A673 (cell line): ENCODE data around the gene ABCF1. TPM values are rescaled to one million over a fixed set of nuclear protein-coding genes. Genes with fewer than 3 reads are reported as not detected.

Experiments
- BruUV-seq: library from RNA; stranded (reverse); fragments of 400-500 nt; replicated peaks from 2 replicates; lab custom pipeline; 2021; lab: Mats Ljungman, UMichigan
- CTCF ChIA-PET: fragments of 300-600 bp; sonication (Branson Sonifier 250); formaldehyde crosslinking; loops from one replicate; lab custom pipeline; 2022; ENCODE audit warnings: antibody characterized with exemption; lab: Charles Lee
- POLR2A ChIA-PET: fragments of 300-600 bp; sonication (Branson Sonifier 250); formaldehyde crosslinking; loops from one replicate; lab custom pipeline; 2022; ENCODE audit warnings: antibody characterized with exemption; ENCODE audit not compliant: low non-redundant PET; lab: Charles Lee
- DNase-seq: peaks from one replicate; pipeline ENCODE4 v3.0.0-alpha.2; 2015; ENCODE audit warnings: low spot score
- H3K27ac ChIP-seq: fragments of 200-600 bp; sonication (generic); 2 replicates; pipeline ENCODE4 v1.5.1; 2016; ENCODE audit warnings: mixed run types, low read depth, mild to moderate bottlenecking, mixed read lengths, antibody characterized with exemption, low read length; ENCODE audit not compliant: poor library complexity, severe bottlenecking
- H3K27me3 ChIP-seq: fragments of 200-600 bp; sonication (generic); replicated peaks from 2 replicates; pipeline ENCODE4 v1.6.1; 2017; ENCODE audit warnings: mixed run types, low read depth, mild to moderate bottlenecking, mixed read lengths, antibody characterized with exemption, low read length; ENCODE audit not compliant: insufficient read depth, poor library complexity
- H3K36me3 ChIP-seq: fragments of 200-600 bp; sonication (generic); 2 replicates; pipeline ENCODE4 v1.6.1; 2016; ENCODE audit warnings: mixed run types, mild to moderate bottlenecking, mixed read lengths, antibody characterized with exemption, low read length; ENCODE audit not compliant: insufficient read depth, poor library complexity, severe bottlenecking
- H3K4me1 ChIP-seq: fragments of 200-600 bp; sonication (generic); 2 replicates; pipeline ENCODE4 v1.6.1; 2017; ENCODE audit warnings: mixed run types, mild to moderate bottlenecking, mixed read lengths, antibody characterized with exemption, low read length; ENCODE audit not compliant: insufficient read depth, poor library complexity, severe bottlenecking
- H3K4me3 ChIP-seq: fragments of 200-600 bp; sonication (generic); 2 replicates; pipeline ENCODE4 v1.5.1; 2016; ENCODE audit warnings: low read depth, mixed run types, mild to moderate bottlenecking, mixed read lengths, low read length; ENCODE audit not compliant: poor library complexity, severe bottlenecking
- H3K9me3 ChIP-seq: fragments of 200-600 bp; sonication (generic); 2 replicates; pipeline ENCODE4 v1.6.1; 2016; ENCODE audit warnings: mixed run types, low read depth, mild to moderate bottlenecking, mixed read lengths, antibody characterized with exemption, low read length; ENCODE audit not compliant: poor library complexity, severe bottlenecking
- EZH2 ChIP-seq: fragments of 200-600 bp; sonication (generic); IDR thresholded peaks from 2 replicates; pipeline ENCODE4 v1.6.1; 2017; ENCODE audit warnings: borderline replicate concordance, low read depth, mild to moderate bottlenecking, mixed read lengths, antibody characterized with exemption, low read length; ENCODE audit not compliant: poor library complexity, severe bottlenecking
- intact Hi-C: fragments of 100-400 bp; cut with micrococcal nuclease; formaldehyde crosslinking; loops from one replicate; pipeline ENCODE4 v1.10.0; 2022; ENCODE audit not compliant: unreplicated experiment
- total RNA-seq: library from RNA; stranded (reverse); gene quantifications from 2 replicates; pipeline ENCODE4 v1.2.3, GENCODE V29; 2021
- TF ChIP-seq, protein P1 (sequence below): fragments of 300-800, 200-600 bp; sonication (generic); conservative IDR thresholded peaks from 2 replicates; pipeline ENCODE4 v1.5.1; 2017; ENCODE audit warnings: low read depth, mild to moderate bottlenecking, antibody characterized with exemption, low read length, moderate library complexity, mixed read lengths

The ABCF1 gene
- total RNA-seq, 1 experiment from 2014 or later, result 119 TPM

DNA sequence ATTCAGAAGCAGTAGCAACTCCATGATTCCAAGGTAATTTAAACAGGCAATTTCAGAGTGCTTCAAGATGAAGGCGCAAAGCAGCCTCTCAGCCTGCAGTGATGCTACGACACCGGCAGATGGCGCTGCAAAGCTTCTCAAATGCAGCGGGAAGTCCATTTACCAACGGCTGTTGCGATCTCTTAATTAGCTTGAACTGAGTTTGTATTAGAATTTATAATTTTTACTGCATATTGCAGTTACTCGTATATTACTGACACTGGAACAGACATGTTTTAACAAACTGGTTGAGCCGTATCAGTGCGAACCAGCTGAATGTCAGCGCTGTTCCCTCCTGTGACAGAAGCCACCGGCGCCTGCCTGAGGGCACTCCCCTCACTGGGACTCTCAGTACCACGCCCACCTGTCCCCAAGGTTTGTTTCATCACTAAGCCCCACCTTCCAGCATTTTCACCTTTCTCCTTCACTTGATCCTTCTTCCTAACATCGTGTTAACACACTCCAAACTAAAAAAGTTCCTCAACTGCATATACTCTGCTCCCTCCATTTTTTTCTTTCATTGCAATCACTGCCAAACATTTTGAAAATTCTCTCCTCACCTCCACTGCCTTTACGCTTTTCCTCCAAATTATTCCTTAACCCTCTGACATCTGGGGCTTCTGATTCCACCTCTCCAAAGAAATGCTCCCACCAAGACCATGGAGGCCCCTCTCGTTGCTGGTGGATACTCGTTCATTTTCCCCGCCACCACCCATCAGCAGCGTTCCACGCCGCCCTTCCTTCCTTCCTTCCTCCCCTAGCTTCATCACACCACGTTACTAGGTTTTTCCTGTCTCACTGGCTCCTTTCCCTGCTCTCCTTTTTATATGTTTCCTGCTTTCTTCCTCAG, 29.5 kb upstream of the ABCF1 start:
- BruUV-seq, result TSS peak; percentile 9
- intact Hi-C loops, result loop anchor here (1.0 to 5.0 kb wide), 2 partner anchors 56 to 546 kb away; no protein-coding TSS in a partner anchor
- Histone ChIP-seq H3K4me1 (peaks cover 4% of the 10 kb centered on the region), H3K36me3 (no peaks in the 10 kb centered on the region), H3K27me3 (no peaks in the 10 kb centered on the region), H3K9me3 (no peaks in the 10 kb centered on the region), H3K27ac (no peak overlapping the region), H3K4me3 (peak overlapping the region; percentile 32)
- peak; percentile 85 for DNase-seq
- ChIA-PET POLR2A (no interaction called here), CTCF (interaction anchor here (0.5 to 1.8 kb wide), 11 partner anchors 12 to 546 kb away, joined by 3 to 12 read pairs (median 3); no protein-coding TSS in a partner anchor)
- TF ChIP-seq, protein P1, sequence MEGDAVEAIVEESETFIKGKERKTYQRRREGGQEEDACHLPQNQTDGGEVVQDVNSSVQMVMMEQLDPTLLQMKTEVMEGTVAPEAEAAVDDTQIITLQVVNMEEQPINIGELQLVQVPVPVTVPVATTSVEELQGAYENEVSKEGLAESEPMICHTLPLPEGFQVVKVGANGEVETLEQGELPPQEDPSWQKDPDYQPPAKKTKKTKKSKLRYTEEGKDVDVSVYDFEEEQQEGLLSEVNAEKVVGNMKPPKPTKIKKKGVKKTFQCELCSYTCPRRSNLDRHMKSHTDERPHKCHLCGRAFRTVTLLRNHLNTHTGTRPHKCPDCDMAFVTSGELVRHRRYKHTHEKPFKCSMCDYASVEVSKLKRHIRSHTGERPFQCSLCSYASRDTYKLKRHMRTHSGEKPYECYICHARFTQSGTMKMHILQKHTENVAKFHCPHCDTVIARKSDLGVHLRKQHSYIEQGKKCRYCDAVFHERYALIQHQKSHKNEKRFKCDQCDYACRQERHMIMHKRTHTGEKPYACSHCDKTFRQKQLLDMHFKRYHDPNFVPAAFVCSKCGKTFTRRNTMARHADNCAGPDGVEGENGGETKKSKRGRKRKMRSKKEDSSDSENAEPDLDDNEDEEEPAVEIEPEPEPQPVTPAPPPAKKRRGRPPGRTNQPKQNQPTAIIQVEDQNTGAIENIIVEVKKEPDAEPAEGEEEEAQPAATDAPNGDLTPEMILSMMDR, result peak; percentile 99
- no peak for TF ChIP-seq EZH2

DNA sequence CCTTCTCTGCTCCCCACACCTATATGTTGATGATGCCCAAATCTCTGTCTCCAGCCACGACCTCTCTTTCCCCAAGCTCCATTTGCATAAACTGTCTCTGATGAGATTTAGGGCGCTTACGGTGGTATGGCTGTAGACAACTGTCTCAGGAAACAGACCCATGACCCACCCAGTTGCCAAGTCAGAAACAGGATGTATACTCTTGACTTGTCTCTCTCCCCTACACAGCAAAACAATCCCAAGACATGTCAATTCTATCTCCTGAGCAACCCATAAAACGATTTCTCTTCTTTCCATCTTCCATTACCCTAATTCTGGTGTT, 28.9 kb upstream of the ABCF1 start:
- no peak for DNase-seq
- intact Hi-C loops, result loop anchor here (5.0 kb wide), 1 partner anchor 55 kb away; no protein-coding TSS in a partner anchor
- CTCF ChIA-PET, result interaction anchor here (1.1 to 1.8 kb wide), 2 partner anchors 12 to 240 kb away, joined by 4 to 5 read pairs; no protein-coding TSS in a partner anchor
- no peaks in the 10 kb centered on the region for H3K9me3 ChIP-seq
- no peak overlapping the region for H3K27ac ChIP-seq
- H3K4me1 ChIP-seq, result peaks cover 4% of the 10 kb centered on the region
- POLR2A ChIA-PET, result interaction anchor here (0.6 kb wide), 1 partner anchor 55 kb away, joined by 3 read pairs; no protein-coding TSS in a partner anchor
- TF ChIP-seq, protein P1, result no peak
- TF ChIP-seq EZH2, result no peak
- no peaks in the 10 kb centered on the region for H3K27me3 ChIP-seq
- no peaks in the 10 kb centered on the region for H3K36me3 ChIP-seq
- BruUV-seq, result no TSS peak
- no peak overlapping the region for H3K4me3 ChIP-seq

DNA sequence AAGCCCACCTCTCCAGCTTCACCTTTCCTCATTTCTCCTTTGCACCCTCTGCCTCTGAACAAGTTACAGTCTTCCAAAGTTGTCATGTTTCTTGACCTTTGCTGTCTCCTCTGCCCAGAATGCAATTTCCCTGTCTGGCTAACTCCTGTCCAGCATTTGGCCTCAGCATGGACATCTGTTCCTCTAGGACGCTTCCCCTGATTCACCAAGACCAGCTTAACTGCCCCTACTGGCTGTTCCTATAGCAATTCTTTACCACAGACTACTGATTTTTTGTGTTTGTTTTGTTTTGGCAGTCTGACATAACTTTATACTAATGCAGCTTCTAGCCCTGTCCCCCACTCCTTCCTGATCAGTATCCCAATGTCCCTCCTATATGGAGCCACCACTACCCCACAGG, 28.3 kb upstream of the ABCF1 start:
- DNase-seq, result no peak
- H3K4me1 ChIP-seq, result peaks cover 4% of the 10 kb centered on the region
- TF ChIP-seq, protein P1, result no peak
- no peak for TF ChIP-seq EZH2
- no TSS peak for BruUV-seq
- no peak overlapping the region for H3K4me3 ChIP-seq
- H3K36me3 ChIP-seq, result no peaks in the 10 kb centered on the region
- POLR2A ChIA-PET, result interaction anchor here (0.6 kb wide), 1 partner anchor 55 kb away, joined by 3 read pairs; no protein-coding TSS in a partner anchor
- no peaks in the 10 kb centered on the region for H3K9me3 ChIP-seq
- H3K27me3 ChIP-seq, result no peaks in the 10 kb centered on the region
- intact Hi-C loops, result loop anchor here (5.0 kb wide), 1 partner anchor 54 kb away; no protein-coding TSS in a partner anchor
- CTCF ChIA-PET, result interaction anchor here (0.9 kb wide), 1 partner anchor 11 kb away, joined by 4 read pairs; no protein-coding TSS in a partner anchor
- no peak overlapping the region for H3K27ac ChIP-seq
